ENCODE results near the gene CHCT1. TPM values are rescaled to one million over a fixed set of nuclear protein-coding genes. Genes with fewer than 3 reads are reported as not detected.

The CHCT1 gene
- polyA plus RNA-seq, 1 of the 3 experiments (the other 2 are of a cell fraction), result not detected

DNA sequence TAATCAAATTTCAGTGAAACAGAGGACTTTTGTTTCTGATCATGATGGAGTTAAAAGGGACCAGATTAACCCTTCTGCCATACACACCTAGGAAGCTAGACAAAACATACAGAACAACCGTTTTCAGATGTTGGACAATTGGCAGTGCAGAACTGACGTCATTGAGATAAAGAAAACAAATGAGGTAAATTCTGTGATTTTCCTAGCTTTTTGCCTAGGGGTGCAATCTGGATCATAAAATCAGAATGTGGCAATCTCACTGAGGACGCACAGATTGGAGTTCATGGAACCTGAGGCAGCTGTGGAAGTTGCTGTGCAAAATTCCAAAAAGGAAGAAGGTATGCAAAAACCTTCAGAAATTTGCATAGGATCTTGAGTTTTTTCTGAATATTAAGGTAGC is 15.4 kb upstream of the CHCT1 start:
- H3K4me1 ChIP-seq (ENCODE audit: control insufficient read depth in 1 of 2, insufficient read depth in 2 of 2, low read depth in 1 of 2, low read length in 1 of 2), result no peaks in the 10 kb centered on the region

DNA sequence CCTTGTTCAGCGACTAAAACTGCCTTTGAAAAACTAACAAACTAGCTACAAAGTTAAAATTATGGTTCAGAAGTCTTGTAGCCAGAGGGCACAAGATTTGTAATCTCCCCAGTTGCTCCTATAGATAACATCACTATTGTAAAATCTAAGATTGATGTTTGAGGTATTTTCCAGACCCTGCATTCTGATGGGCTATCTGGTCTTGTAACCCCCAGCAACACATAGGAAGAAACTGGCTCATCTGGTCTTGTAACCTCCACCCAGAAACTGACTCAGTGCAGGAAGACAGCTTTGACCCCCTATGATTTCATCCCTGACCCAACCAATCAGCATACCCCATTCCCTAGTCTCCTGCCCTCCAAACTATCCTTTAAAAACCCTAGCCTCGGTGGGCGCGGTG is 12.3 kb upstream of the CHCT1 start:
- POLR2A ChIA-PET, result interaction anchor here (1.2 kb wide), 1 partner anchor 19 kb away, joined by 3 read pairs; no protein-coding TSS in a partner anchor
- CTCF ChIA-PET, result interaction anchor here (1.0 to 15.2 kb wide), 4 partner anchors 11 to 259 kb away, joined by 3 to 128 read pairs (median 5); partner anchors contain the start of gene CHCT1
- no peaks in the 10 kb centered on the region for H3K9me2 ChIP-seq

More for the DNA sequence above, 15.4 kb upstream of the CHCT1 start:
- DNase-seq, result no peak
- H2AFZ ChIP-seq (ENCODE audit: low read depth), result no peak overlapping the region
- no peaks in the 10 kb centered on the region for H3K27me3 ChIP-seq (ENCODE audit: insufficient read depth)
- no peak overlapping the region for H3K4me2 ChIP-seq
- H3K9me3 ChIP-seq, result no peaks in the 10 kb centered on the region
- CTCF ChIA-PET, result interaction anchor here (1.2 to 15.2 kb wide), 3 partner anchors 14 to 176 kb away, joined by 3 to 128 read pairs (median 7); partner anchors contain the start of gene CHCT1
- H4K20me1 ChIP-seq (ENCODE audit: insufficient read depth), result no peaks in the 10 kb centered on the region
- no peak overlapping the region for H3K4me3 ChIP-seq (ENCODE audit: low read depth in 2 of 2, low read length in 1 of 2)
- H3K36me3 ChIP-seq (replicated peaks in 1 of 2; ENCODE audit: control insufficient read depth in 1 of 2, insufficient read depth in 2 of 2, low read length in 1 of 2), result no peaks in the 10 kb centered on the region
- POLR2A ChIA-PET, result no interaction called here
- 57% methylated on average over 3 of the region's 3 CpGs for WGBS (ENCODE audit: low lambda C conversion rate)
- no peak overlapping the region for H3K9ac ChIP-seq
- H3F3A ChIP-seq (replicated peaks; ENCODE audit: insufficient read depth), result no peaks in the 10 kb centered on the region
- no peaks in the 10 kb centered on the region for H3K79me2 ChIP-seq (ENCODE audit: insufficient read depth)
- H3K9me2 ChIP-seq, result no peaks in the 10 kb centered on the region
- no peak overlapping the region for H3K27ac ChIP-seq (ENCODE audit: low read depth in 2 of 2, low read length in 1 of 2)
- TF ChIP-seq RCOR1 (IDR thresholded peaks at IDR 0.05; ENCODE audit: low read length) (no peak), CHD2 (IDR thresholded peaks at IDR 0.05; ENCODE audit: low read length, partially characterized antibody) (no peak), NRF1 (IDR thresholded peaks at IDR 0.05; ENCODE audit: low read depth, low read length) (no peak), FOSL2 (IDR thresholded peaks at IDR 0.05; ENCODE audit: borderline replicate concordance, low read depth) (no peak)
- TF ChIP-seq, protein P1, sequence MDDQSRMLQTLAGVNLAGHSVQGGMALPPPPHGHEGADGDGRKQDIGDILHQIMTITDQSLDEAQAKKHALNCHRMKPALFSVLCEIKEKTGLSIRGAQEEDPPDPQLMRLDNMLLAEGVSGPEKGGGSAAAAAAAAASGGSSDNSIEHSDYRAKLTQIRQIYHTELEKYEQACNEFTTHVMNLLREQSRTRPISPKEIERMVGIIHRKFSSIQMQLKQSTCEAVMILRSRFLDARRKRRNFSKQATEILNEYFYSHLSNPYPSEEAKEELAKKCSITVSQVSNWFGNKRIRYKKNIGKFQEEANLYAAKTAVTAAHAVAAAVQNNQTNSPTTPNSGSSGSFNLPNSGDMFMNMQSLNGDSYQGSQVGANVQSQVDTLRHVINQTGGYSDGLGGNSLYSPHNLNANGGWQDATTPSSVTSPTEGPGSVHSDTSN (IDR thresholded peaks at IDR 0.05), result no peak

More for the DNA sequence above, 12.3 kb upstream of the CHCT1 start:
- Histone ChIP-seq H3K4me3 (ENCODE audit: low read depth in 2 of 2, low read length in 1 of 2) (no peak overlapping the region), H3K9ac (no peak overlapping the region), H4K20me1 (ENCODE audit: insufficient read depth) (no peaks in the 10 kb centered on the region), H2AFZ (ENCODE audit: low read depth) (no peak overlapping the region), H3F3A (replicated peaks; ENCODE audit: insufficient read depth) (no peaks in the 10 kb centered on the region), H3K79me2 (ENCODE audit: insufficient read depth) (no peaks in the 10 kb centered on the region), H3K4me2 (no peak overlapping the region), H3K27me3 (ENCODE audit: insufficient read depth) (no peaks in the 10 kb centered on the region), H3K36me3 (replicated peaks in 1 of 2; ENCODE audit: control insufficient read depth in 1 of 2, insufficient read depth in 2 of 2, low read length in 1 of 2) (no peaks in the 10 kb centered on the region), H3K4me1 (ENCODE audit: control insufficient read depth in 1 of 2, insufficient read depth in 2 of 2, low read depth in 1 of 2, low read length in 1 of 2) (no peaks in the 10 kb centered on the region), H3K27ac (ENCODE audit: low read depth in 2 of 2, low read length in 1 of 2) (no peak overlapping the region), H3K9me3 (no peaks in the 10 kb centered on the region)
- DNase-seq, result no peak
- TF ChIP-seq YY1 (IDR thresholded peaks at IDR 0.05; ENCODE audit: low read depth) (no peak), NFIC (IDR thresholded peaks at IDR 0.05; ENCODE audit: borderline replicate concordance) (no peak), FOXM1 (IDR thresholded peaks at IDR 0.05; ENCODE audit: low read depth) (no peak), RAD21 (IDR thresholded peaks at IDR 0.05; ENCODE audit: low read length) (no peak), GABPA (IDR thresholded peaks at IDR 0.05; ENCODE audit: low read depth) (no peak), RXRA (IDR thresholded peaks at IDR 0.05; ENCODE audit: borderline replicate concordance, low read depth) (no peak), JUND (IDR thresholded peaks at IDR 0.05) (no peak), RFX5 (IDR thresholded peaks at IDR 0.05; ENCODE audit: low read length) (no peak)
- TF ChIP-seq, protein P2, sequence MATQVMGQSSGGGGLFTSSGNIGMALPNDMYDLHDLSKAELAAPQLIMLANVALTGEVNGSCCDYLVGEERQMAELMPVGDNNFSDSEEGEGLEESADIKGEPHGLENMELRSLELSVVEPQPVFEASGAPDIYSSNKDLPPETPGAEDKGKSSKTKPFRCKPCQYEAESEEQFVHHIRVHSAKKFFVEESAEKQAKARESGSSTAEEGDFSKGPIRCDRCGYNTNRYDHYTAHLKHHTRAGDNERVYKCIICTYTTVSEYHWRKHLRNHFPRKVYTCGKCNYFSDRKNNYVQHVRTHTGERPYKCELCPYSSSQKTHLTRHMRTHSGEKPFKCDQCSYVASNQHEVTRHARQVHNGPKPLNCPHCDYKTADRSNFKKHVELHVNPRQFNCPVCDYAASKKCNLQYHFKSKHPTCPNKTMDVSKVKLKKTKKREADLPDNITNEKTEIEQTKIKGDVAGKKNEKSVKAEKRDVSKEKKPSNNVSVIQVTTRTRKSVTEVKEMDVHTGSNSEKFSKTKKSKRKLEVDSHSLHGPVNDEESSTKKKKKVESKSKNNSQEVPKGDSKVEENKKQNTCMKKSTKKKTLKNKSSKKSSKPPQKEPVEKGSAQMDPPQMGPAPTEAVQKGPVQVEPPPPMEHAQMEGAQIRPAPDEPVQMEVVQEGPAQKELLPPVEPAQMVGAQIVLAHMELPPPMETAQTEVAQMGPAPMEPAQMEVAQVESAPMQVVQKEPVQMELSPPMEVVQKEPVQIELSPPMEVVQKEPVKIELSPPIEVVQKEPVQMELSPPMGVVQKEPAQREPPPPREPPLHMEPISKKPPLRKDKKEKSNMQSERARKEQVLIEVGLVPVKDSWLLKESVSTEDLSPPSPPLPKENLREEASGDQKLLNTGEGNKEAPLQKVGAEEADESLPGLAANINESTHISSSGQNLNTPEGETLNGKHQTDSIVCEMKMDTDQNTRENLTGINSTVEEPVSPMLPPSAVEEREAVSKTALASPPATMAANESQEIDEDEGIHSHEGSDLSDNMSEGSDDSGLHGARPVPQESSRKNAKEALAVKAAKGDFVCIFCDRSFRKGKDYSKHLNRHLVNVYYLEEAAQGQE (IDR thresholded peaks at IDR 0.05; ENCODE audit: low read depth, low read length), result no peak
- TF ChIP-seq, protein P3, sequence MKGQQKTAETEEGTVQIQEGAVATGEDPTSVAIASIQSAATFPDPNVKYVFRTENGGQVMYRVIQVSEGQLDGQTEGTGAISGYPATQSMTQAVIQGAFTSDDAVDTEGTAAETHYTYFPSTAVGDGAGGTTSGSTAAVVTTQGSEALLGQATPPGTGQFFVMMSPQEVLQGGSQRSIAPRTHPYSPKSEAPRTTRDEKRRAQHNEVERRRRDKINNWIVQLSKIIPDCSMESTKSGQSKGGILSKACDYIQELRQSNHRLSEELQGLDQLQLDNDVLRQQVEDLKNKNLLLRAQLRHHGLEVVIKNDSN (IDR thresholded peaks at IDR 0.05; ENCODE audit: borderline replicate concordance, low read depth), result no peak
- TF ChIP-seq, protein P4, sequence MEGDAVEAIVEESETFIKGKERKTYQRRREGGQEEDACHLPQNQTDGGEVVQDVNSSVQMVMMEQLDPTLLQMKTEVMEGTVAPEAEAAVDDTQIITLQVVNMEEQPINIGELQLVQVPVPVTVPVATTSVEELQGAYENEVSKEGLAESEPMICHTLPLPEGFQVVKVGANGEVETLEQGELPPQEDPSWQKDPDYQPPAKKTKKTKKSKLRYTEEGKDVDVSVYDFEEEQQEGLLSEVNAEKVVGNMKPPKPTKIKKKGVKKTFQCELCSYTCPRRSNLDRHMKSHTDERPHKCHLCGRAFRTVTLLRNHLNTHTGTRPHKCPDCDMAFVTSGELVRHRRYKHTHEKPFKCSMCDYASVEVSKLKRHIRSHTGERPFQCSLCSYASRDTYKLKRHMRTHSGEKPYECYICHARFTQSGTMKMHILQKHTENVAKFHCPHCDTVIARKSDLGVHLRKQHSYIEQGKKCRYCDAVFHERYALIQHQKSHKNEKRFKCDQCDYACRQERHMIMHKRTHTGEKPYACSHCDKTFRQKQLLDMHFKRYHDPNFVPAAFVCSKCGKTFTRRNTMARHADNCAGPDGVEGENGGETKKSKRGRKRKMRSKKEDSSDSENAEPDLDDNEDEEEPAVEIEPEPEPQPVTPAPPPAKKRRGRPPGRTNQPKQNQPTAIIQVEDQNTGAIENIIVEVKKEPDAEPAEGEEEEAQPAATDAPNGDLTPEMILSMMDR (IDR thresholded peaks at IDR 0.05), result no peak
- TF ChIP-seq, protein P5, sequence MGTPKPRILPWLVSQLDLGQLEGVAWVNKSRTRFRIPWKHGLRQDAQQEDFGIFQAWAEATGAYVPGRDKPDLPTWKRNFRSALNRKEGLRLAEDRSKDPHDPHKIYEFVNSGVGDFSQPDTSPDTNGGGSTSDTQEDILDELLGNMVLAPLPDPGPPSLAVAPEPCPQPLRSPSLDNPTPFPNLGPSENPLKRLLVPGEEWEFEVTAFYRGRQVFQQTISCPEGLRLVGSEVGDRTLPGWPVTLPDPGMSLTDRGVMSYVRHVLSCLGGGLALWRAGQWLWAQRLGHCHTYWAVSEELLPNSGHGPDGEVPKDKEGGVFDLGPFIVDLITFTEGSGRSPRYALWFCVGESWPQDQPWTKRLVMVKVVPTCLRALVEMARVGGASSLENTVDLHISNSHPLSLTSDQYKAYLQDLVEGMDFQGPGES (IDR thresholded peaks at IDR 0.05; ENCODE audit: low read depth, low read length), result no peak
- TF ChIP-seq, protein P1 (IDR thresholded peaks at IDR 0.05), result no peak
- WGBS (ENCODE audit: low lambda C conversion rate), result 80% methylated on average over 4 of the region's 4 CpGs
